GM12878 (cell line): Measurements from ENCODE around the gene TARBP1.

Experiments used
- CTCF ChIP-seq, 3 experiments: IDR thresholded peaks in 2 of 3; conservative IDR thresholded peaks in 1 of 3; 2 replicates each; pipeline ENCODE4 v1.5.1; 2011; ENCODE audit warnings: low read depth in 3 of 3, low read length in 3 of 3, mild to moderate bottlenecking in 3 of 3, control low read depth in 2 of 3, moderate library complexity in 2 of 3, inconsistent platforms in 1 of 3, mixed read lengths in 1 of 3; ENCODE audit not compliant: control insufficient read depth in 2 of 3, insufficient read depth in 1 of 3; ENCODE audit errors: extremely low read depth in 1 of 3
- EZH2 ChIP-seq: IDR thresholded peaks from 2 replicates; pipeline ENCODE4 v1.6.1; 2012; ENCODE audit warnings: low read depth, mild to moderate bottlenecking, control low read depth, inconsistent platforms, low read length, borderline replicate concordance; ENCODE audit not compliant: control insufficient read depth
- HDAC6 ChIP-seq: fragments of 200-600 bp; sonication (generic); IDR thresholded peaks from one replicate; pipeline ENCODE4 v1.8.0; 2017; ENCODE audit warnings: antibody characterized with exemption; ENCODE audit not compliant: unreplicated experiment
- MTA3 ChIP-seq: IDR thresholded peaks from 2 replicates; pipeline ENCODE4 v1.6.1; 2012; ENCODE audit warnings: low read length, inconsistent platforms, borderline replicate concordance
- MYC ChIP-seq: IDR thresholded peaks from 2 replicates; pipeline ENCODE4 v1.6.1; 2011; ENCODE audit warnings: mild to moderate bottlenecking, low read length, moderate library complexity, inconsistent platforms; ENCODE audit not compliant: insufficient read depth, insufficient replicate concordance, insufficient read length, severe bottlenecking
- POLR2AphosphoS5 ChIP-seq: IDR thresholded peaks from 2 replicates; pipeline ENCODE4 v1.6.1; 2011; ENCODE audit warnings: mild to moderate bottlenecking, low read length, inconsistent platforms
- POU2F2 ChIP-seq: IDR thresholded peaks from 3 replicates; pipeline ENCODE4 v1.6.1; 2011; ENCODE audit warnings: low read depth, mild to moderate bottlenecking, low read length, borderline replicate concordance
- SUZ12 ChIP-seq: fragments of 200-600 bp; sonication (generic); IDR thresholded peaks from one replicate; pipeline ENCODE4 v1.6.1; 2018; ENCODE audit warnings: antibody characterized with exemption, mild to moderate bottlenecking; ENCODE audit not compliant: unreplicated experiment
- TARDBP ChIP-seq: IDR thresholded peaks from 2 replicates; pipeline ENCODE4 v1.6.1; 2016; ENCODE audit warnings: borderline replicate concordance
- ZBED1 ChIP-seq: IDR thresholded peaks from 2 replicates; pipeline ENCODE4 v1.6.1; 2016; ENCODE audit warnings: borderline replicate concordance
- ZNF274 ChIP-seq: IDR thresholded peaks from one replicate; pipeline ENCODE4 v1.8.0; 2011; ENCODE audit not compliant: insufficient read length, insufficient read depth

- TF ChIP-seq MYC: no peak
- no peak for TF ChIP-seq EZH2
- no peak for TF ChIP-seq CTCF (IDR thresholded peaks at IDR 0.05 in 2 of 3, conservative IDR thresholded peaks at IDR 0.05 in 1 of 3; ENCODE audit: control insufficient read depth in 2 of 3, extremely low read depth in 1 of 3, insufficient read depth in 1 of 3, low read depth in 3 of 3, low read length in 3 of 3)
- TF ChIP-seq HDAC6: no peak
- no peak for TF ChIP-seq ZNF274
- TF ChIP-seq POU2F2: no peak
- no peak for TF ChIP-seq ZBED1
- no peak for TF ChIP-seq POLR2AphosphoS5
- no peak for TF ChIP-seq TARDBP
- TF ChIP-seq SUZ12: no peak
- no peak for TF ChIP-seq MTA3
Observed at GRCh38 chr1:234401658-234402057, 77.3 kb downstream of the TARBP1 start.
